Stimulated activated CD8-positive, alpha-beta memory T cell treated with anti-CD3 and anti-CD28 coated beads, Interleukin-7, amount 100 ng/mL, for 4 hours (primary cell): Measurements from ENCODE around the gene KIAA1328.
"Not testable (repeated sequence)": the region's sequence is repeated elsewhere in the genome, so short reads cannot be mapped to it uniquely, and the experiment has no call there.

ENCODE experiments used
- DNase-seq, 2 donors: peaks; one replicate each; pipeline ENCODE4 v3.0.0-alpha.2; 2020; ENCODE audit warnings: low read depth in 2 of 2

KIAA1328 gene

GRCh38 chr18:37144921-37145320 is 316.0 kb downstream of the KIAA1328 start:
- no peak for DNase-seq

- no peak for DNase-seq
Measured at GRCh38 chr18:37156330-37156942, 327.5 kb downstream of the KIAA1328 start.

- DNase-seq: no peak
Measured at GRCh38 chr18:37160038-37160820, 331.3 kb downstream of the KIAA1328 start.

GRCh38 chr18:37161491-37161890 is 332.6 kb downstream of the KIAA1328 start:
- DNase-seq: no peak

- DNase-seq: no peak
Measured at GRCh38 chr18:37162551-37162950, 333.6 kb downstream of the KIAA1328 start.

- DNase-seq: no peak
Measured at GRCh38 chr18:37163119-37163518, 334.2 kb downstream of the KIAA1328 start.

GRCh38 chr18:37166491-37166890 is 337.6 kb downstream of the KIAA1328 start:
- DNase-seq: no peak

GRCh38 chr18:37166966-37167365 is 338.0 kb downstream of the KIAA1328 start:
- not testable (repeated sequence) for DNase-seq

- no peak for DNase-seq
Measured at GRCh38 chr18:37170984-37171383, 342.1 kb downstream of the KIAA1328 start.

- DNase-seq: no peak
Measured at GRCh38 chr18:37173384-37173783, 344.5 kb downstream of the KIAA1328 start.

- DNase-seq: no peak
Measured at GRCh38 chr18:37175727-37176620, 347.0 kb downstream of the KIAA1328 start.

GRCh38 chr18:37176621-37176934 is 347.7 kb downstream of the KIAA1328 start:
- DNase-seq: no peak

- no peak for DNase-seq
Measured at GRCh38 chr18:37179384-37179783, 350.5 kb downstream of the KIAA1328 start.

GRCh38 chr18:37180086-37180485 is 351.2 kb downstream of the KIAA1328 start:
- DNase-seq: no peak

GRCh38 chr18:37182340-37183135 is 353.6 kb downstream of the KIAA1328 start:
- no peak for DNase-seq

GRCh38 chr18:37184209-37184868 is 355.4 kb downstream of the KIAA1328 start:
- no peak for DNase-seq

GRCh38 chr18:37188016-37188791 is 359.3 kb downstream of the KIAA1328 start:
- no peak for DNase-seq

GRCh38 chr18:37199741-37200140 is 370.8 kb downstream of the KIAA1328 start:
- DNase-seq: no peak

- DNase-seq: no peak
Measured at GRCh38 chr18:37207343-37207742, 378.4 kb downstream of the KIAA1328 start.

- DNase-seq: no peak
Measured at GRCh38 chr18:37210781-37211180, 381.9 kb downstream of the KIAA1328 start.
